ENCODE results near the gene MTHFR. TPM values are rescaled to one million over a fixed set of nuclear protein-coding genes. Genes with fewer than 3 reads are reported as not detected.

Gene MTHFR
- total and polyA plus RNA-seq, 12 donors, result 8.1 to 82.4 (median 31.1) TPM

DNA sequence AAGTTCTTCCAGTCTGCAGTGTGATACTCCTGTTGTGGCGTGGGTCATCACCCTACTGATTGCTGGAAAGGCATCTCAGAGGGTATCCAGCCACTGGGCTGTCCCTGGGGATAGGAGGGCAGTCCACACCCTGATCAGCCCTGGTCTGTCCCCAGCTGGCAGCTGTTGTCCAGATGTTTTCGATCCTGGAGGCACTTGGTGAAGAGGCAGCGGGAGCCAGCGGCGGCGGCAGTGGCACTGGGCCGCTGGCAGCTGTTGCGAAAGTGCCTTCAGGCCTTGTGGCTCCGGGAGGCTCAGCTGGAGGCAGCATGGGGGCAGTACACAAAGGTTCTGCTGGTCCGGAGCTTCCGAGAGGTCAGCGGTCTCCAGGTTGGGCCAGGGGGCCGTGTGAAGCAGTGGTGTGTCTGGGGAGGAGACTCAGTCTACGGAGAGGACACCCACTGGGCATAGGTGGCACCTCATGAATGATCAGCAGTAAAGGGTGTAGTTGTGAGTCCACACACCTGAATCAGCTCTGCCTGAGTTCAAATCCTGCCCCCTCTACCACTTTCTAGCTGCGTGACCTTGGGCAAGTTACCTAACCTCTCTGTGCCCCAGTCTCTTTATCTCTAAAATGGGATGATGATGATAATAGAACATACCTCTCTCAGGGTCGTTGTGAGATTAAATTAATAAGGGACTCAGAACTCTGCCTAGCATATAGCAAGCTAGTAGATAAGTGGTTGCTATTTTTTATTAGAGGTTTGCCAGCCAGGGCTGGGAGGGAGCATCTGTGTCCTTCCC lies 37.7 kb downstream of the MTHFR start:
- no peaks in the 10 kb centered on the region for H3K27me3 ChIP-seq
- H3K9me3 ChIP-seq (replicated peaks in 1 of 3), result no peaks in the 10 kb centered on the region
- no peak for DNase-seq
- no peaks in the 10 kb centered on the region for H3K36me3 ChIP-seq (replicated peaks in 1 of 2)
- no peak for TF ChIP-seq POLR2A (IDR thresholded peaks at IDR 0.05)
- TF ChIP-seq, protein P1, sequence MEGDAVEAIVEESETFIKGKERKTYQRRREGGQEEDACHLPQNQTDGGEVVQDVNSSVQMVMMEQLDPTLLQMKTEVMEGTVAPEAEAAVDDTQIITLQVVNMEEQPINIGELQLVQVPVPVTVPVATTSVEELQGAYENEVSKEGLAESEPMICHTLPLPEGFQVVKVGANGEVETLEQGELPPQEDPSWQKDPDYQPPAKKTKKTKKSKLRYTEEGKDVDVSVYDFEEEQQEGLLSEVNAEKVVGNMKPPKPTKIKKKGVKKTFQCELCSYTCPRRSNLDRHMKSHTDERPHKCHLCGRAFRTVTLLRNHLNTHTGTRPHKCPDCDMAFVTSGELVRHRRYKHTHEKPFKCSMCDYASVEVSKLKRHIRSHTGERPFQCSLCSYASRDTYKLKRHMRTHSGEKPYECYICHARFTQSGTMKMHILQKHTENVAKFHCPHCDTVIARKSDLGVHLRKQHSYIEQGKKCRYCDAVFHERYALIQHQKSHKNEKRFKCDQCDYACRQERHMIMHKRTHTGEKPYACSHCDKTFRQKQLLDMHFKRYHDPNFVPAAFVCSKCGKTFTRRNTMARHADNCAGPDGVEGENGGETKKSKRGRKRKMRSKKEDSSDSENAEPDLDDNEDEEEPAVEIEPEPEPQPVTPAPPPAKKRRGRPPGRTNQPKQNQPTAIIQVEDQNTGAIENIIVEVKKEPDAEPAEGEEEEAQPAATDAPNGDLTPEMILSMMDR (IDR thresholded peaks at IDR 0.05), result no peak
- no peak overlapping the region for H3K27ac ChIP-seq
- WGBS, 4 donors, result 72 to 76% (median 75%) methylated on average over 15 to 16 of the region's 16 CpGs
- H3K4me3 ChIP-seq, result no peak overlapping the region
- H3K4me1 ChIP-seq (replicated peaks in 1 of 2), result no peaks in the 10 kb centered on the region
- intact Hi-C loops (cut with DNase I), result no loop called here

DNA sequence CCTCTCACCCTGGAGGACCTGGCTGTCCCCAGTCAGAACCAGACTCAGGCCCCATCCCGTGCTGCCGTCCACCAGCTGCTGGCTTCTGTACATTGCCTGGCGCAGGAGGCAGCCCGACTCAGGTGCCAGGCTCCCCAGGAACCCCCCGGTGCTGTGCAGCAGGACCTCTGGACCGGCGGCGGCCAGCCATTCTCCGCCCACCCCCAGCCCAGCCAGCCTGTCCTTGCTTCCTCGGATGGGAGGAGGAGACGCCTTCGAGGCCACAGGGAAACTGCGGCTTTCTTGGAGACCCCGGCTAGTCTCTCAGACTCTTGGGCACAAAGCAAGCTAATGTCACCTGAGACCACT lies 39.4 kb downstream of the MTHFR start:
- Histone ChIP-seq H3K9me3 (replicated peaks in 1 of 3) (no peaks in the 10 kb centered on the region), H3K4me1 (replicated peaks in 1 of 2) (no peaks in the 10 kb centered on the region), H3K27ac (no peak overlapping the region), H3K4me3 (no peak overlapping the region), H3K27me3 (peaks cover 6% of the 10 kb centered on the region), H3K36me3 (replicated peaks in 1 of 2) (no peaks in the 10 kb centered on the region)
- DNase-seq, result no peak
- intact Hi-C loops (cut with DNase I), result no loop called here
- WGBS, 4 donors, result 75 to 82% (median 76%) methylated on average over 4 to 14 of the region's 14 CpGs; no CpG with 5 or more reads in 1 of the 4 donors
- TF ChIP-seq, protein P1 (IDR thresholded peaks at IDR 0.05), result no peak

DNA sequence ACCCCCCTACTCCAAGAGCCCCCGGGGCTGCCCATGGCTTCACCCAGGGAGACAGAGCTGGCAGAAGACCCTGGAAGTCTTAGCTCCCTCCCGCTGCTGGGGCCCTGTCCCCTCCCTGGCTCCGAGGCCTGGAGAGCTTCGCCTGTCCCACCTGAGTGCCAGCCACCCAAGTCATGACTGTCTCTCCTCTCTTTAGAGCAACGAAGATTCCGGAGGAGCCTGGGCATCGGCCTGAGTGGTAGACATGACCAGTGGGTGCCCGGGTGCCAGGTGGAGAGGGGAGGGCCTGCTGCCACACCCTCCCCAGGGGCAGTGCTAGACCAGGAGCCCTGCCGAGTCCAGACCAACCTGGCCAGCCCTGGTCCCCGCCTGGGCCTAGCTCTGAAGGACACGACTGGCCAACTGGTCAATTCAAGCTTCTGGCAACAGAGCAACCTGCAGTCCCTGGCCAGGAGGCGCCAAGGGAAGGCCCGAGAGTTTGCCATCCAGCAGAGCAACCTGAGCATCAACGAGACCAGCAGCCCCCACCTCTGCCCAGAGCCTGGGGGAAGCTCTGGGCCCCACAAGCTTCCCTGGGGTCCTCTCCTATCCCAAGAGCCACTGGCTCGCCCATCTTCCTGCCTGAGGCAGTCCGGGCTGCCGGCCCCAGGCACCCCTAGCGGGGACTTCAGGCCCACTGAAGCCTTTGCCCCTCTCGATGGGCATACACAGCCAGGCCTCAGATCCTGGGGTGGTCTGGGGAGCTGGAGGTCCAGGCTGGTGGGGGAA lies 39.9 kb downstream of the MTHFR start:
- no peaks in the 10 kb centered on the region for H3K36me3 ChIP-seq (replicated peaks in 1 of 2)
- no peak overlapping the region for H3K27ac ChIP-seq
- TF ChIP-seq POLR2A (IDR thresholded peaks at IDR 0.05), result no peak
- H3K4me1 ChIP-seq (replicated peaks in 1 of 2), result no peaks in the 10 kb centered on the region
- H3K4me3 ChIP-seq, result no peak overlapping the region
- intact Hi-C loops (cut with DNase I), result no loop called here
- DNase-seq, result no peak
- no peaks in the 10 kb centered on the region for H3K9me3 ChIP-seq (replicated peaks in 1 of 3)
- peaks cover 6% of the 10 kb centered on the region for H3K27me3 ChIP-seq
- 87 to 90% (median 88%) methylated on average over 7 to 19 of the region's 19 CpGs for WGBS, 4 donors

DNA sequence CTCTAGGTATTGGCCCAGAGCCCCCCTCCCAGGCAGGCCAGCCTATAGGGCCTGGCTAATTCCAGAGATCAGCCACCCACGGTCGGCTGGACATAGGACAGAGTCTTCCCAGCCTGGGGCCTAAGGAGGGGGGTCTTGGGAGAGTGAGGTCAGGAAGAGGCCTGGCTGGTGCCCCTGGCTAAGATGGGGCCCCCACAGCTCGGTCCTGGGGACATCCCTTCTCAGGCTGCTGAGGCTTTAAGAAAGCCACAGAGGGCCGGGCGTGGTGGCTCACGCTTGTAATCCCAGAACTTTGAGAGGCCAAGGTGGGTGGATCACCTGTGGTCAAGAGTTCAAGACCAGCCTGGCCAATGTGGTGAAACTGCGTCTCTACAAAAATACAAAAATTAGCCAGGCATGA lies 41.2 kb downstream of the MTHFR start:
- DNase-seq, result no peak
- no peaks in the 10 kb centered on the region for H3K4me1 ChIP-seq (replicated peaks in 1 of 2)
- TF ChIP-seq, protein P1 (IDR thresholded peaks at IDR 0.05), result no peak
- no peak for TF ChIP-seq POLR2A (IDR thresholded peaks at IDR 0.05)
- WGBS, 4 donors, result 82 to 90% (median 86%) methylated on average over 3 to 7 of the region's 7 CpGs
- no peaks in the 10 kb centered on the region for H3K36me3 ChIP-seq (replicated peaks in 1 of 2)
- H3K27me3 ChIP-seq, result peaks cover 6% of the 10 kb centered on the region
- no peak overlapping the region for H3K4me3 ChIP-seq
- intact Hi-C loops (cut with DNase I), result no loop called here
- H3K27ac ChIP-seq, result no peak overlapping the region
- no peaks in the 10 kb centered on the region for H3K9me3 ChIP-seq (replicated peaks in 1 of 3)

All from adrenal gland (tissue), 12 donors.